GM19324 (cell line): ENCODE data around the gene WFDC12.
"Not testable (repeated sequence)": the region's sequence is repeated elsewhere in the genome, so short reads cannot be mapped to it uniquely, and the experiment has no call there.

Experiments used
- ATAC-seq: cut with Tn5 transposase; IDR thresholded peaks from one replicate; pipeline ENCODE4 v1.9.1; 2021; ENCODE audit warnings: mild to moderate bottlenecking, moderate library complexity; ENCODE audit not compliant: unreplicated experiment, low FRiP score

The WFDC12 gene, protein sequence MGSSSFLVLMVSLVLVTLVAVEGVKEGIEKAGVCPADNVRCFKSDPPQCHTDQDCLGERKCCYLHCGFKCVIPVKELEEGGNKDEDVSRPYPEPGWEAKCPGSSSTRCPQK

GRCh38 chr20:45124365-45124764, at the start of gene WFDC12:
WFDC12 (minus strand) TSS chr20:45124465; CDS start chr20:45124447, 18 bp downstream.
- no peak for ATAC-seq

- ATAC-seq, result no peak
Observed at GRCh38 chr20:45173522-45173921, 49.3 kb upstream of the WFDC12 start.

GRCh38 chr20:45164906-45165305, 40.6 kb upstream of the WFDC12 start:
- no peak for ATAC-seq

GRCh38 chr20:45163083-45163803, 39.0 kb upstream of the WFDC12 start:
- ATAC-seq, result no peak

GRCh38 chr20:45157962-45158361, 33.7 kb upstream of the WFDC12 start:
- ATAC-seq, result no peak

DNA sequence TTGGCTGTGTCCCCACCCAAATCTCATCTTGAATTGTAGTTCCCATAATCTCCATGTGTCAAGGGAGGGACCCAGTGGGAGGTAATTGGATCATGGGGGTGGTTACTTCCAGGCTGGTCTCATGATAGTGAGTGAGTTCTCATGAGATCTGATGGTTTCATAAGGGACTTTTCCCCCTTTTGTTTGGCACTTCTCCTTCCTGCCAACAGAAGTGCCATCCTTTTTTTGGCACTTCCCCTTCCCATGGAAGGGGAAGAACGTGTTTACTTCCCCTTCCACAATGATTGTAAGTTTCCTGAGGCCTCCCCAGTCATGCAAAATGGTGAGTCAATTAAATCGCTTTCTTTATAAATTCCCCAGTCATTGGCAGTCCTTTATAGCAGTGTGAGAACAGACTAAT, 32.4 kb upstream of the WFDC12 start:
- no peak for ATAC-seq

DNA sequence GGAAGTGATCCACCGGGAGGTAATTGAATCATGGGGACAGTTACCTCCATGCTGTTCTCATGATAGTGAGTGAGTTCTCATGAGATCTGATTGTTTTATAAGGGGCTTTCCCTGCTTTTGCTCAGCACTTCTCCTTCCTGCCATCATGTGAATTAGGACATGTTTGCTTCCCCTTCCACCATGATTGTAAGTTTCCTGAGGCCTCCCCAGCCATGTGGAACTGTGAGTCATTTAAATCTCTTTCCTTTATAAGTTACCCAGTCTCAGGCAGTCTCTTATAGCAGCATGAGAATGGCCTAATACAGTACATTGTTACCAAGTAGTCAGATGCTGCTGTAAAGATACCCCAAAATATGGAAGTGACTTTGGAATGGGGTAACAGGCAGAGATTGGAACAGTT, 30.5 kb upstream of the WFDC12 start:
- ATAC-seq, result not testable (repeated sequence)

DNA sequence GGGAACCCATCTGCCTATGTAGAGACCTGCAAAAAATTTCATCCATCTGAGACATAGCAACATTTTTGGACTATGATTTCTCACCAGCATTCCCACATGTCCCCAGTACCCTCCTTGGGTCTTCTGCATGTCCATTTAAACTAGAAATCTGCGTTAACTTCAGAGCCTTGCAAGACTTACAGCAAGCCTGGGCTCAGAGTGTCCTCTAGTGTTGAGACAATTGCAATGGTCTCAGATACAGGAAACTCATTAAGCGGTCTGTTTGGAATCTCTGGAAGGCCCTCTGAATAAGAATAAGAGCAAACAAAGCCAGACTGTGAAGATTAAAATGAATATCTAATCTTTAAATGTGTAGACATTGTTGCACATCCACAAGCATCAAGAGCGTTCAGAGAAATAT, 29.9 kb upstream of the WFDC12 start:
- no peak for ATAC-seq

- no peak for ATAC-seq
Observed at GRCh38 chr20:45153752-45154151, 29.5 kb upstream of the WFDC12 start.

DNA sequence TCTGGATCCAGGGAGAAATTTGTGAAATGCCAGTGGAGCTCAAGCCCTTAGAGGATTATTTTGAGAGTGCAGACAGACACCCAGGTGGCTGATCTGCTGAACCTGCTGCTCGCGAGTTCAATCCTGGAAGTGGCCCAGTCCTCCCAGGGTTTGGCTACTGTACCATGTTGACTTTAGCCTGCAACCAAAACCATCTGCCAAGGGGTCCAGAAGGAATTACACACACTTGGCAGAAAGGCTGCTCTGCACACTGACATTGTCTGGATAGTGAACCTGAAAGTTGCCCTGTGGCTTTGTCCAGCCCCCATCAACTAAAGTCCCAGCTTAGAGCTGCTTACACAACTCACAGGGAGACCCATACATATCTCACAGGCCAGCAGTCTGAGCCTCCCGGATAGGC, 28.9 kb upstream of the WFDC12 start:
- ATAC-seq, result no peak

GRCh38 chr20:45152405-45152804, 28.1 kb upstream of the WFDC12 start:
- ATAC-seq, result no peak

GRCh38 chr20:45149062-45149461, 24.8 kb upstream of the WFDC12 start:
- ATAC-seq, result no peak

GRCh38 chr20:45140836-45141235, 16.6 kb upstream of the WFDC12 start:
- no peak for ATAC-seq

- ATAC-seq, result not testable (repeated sequence)
Observed at GRCh38 chr20:45139733-45140375, 15.6 kb upstream of the WFDC12 start.

DNA sequence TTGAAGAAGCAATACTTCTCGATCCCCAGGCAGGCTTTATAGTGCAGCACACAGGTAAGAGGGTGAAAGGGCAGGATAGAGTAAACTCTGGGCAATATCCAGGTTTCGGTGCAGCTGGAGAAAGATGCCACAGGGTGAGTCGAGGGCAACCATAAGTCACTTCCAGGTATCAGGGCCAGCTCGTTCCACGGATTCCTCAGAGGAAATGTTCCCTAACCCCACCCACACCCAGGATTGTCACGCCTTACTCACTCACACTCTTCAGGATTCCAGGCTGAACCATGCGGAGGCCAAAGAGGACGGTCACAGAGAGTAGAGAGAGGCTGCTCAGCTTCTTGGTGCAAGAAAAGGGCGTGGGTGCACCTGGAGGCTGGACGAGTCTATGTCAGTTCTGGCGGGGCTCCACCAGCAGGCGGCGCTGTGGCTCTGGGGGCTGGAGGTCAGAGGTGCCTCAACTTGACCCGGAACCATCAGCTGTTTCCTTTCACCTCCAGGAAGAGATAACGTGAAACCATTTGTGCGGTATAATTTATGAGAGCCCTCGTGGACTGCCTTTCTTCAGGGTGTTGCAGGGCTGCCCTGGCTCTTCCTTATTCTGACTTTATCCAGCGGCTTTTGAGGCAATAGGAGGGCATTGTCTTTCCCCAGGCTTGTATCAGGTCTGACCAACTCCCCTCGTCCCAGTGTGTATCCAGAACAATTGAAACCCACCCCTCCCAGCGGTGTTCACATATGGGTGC, 14.5 kb upstream of the WFDC12 start:
- ATAC-seq, result no peak

GRCh38 chr20:45136911-45137310, 12.6 kb upstream of the WFDC12 start:
- no peak for ATAC-seq

DNA sequence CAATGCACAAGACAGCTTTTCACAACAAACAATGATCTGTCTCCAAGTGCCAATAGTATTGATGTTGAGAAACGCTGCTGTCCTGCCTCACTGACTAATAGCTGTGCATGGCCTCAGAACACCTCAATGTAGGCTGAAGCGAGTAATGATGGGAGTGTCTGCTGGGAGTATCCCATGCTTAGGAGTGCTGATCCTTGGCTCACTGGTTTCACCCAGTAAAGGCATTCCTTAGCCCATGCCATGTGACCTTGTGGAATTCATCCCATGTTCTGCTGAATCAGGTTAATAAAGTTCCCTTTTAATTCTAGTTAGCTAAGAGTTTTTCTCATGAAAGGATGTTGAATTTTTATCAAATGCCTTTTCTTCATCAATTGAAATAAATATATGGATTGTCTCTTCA, 3.8 kb upstream of the WFDC12 start:
- ATAC-seq, result no peak

DNA sequence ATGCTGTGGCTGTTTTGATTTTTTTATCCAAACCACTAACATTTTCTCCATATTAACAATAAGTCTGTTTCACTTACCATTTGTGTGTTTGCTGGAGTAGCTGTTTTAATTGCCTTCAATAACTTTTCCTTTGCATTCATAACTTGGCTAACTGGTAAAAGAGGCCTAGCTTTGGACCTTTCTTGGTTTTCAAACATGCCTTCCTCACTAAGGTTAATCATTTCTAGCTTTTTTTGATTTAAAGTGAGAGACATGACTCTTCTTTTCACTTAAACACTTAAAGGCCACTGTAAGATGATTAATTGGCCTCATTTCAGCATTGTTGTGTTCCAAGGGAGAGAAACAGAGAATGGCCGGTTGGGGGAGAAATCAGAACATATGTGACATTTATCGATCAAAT, 2.9 kb downstream of the WFDC12 start:
- no peak for ATAC-seq

DNA sequence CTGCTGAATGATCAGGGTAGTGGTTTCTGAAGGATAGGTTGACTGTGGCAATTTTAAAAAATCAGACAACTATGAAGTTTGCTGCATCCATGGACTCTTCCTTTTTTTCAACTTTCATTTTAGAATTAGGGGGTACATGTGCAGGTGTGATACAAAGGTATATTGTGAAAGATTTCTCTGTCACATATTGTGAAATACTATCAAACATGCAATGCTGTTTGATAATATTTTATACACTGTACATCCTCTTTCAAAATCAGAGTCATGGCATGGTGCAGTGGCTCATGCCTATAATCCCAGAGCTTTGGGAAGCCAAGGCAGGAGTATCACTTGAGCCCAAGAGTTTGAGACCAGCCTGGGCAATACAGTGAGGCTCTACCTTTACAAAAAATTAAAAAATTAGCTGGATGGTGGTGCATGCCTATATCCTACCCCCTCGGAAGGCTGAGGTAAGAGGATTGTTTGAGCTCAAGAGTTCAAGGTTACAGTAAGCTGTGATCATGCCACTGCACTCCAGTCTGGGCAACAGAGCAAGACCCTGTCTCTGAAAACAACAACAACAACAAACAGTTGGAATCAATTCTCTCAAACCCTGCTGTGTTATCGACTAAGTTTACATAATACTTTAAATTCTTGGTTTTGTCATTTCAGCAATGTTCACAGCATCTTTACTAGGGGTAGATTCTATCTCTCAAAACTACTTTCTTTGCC, 4.6 kb downstream of the WFDC12 start:
- ATAC-seq, result no peak

DNA sequence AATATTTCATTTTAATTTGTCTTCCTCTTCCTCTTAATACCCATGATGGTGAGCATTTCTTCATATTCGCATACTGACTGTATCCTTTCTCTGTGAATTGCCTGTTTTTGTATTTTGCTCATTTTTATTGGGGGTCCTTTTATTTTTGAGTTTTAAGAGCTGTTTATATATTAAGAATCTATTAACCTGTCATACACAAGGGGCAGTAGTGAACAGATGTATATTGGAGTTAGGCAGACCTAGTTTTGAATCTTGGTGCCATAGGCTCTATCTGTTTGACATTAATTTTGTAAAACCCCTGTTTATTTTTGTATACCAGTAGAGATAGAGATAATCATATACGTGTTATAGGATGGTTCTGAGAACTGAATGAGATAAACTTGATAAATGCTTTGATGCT, 6.2 kb downstream of the WFDC12 start:
- no peak for ATAC-seq

- ATAC-seq, result no peak
Observed at GRCh38 chr20:45117581-45117980, 6.7 kb downstream of the WFDC12 start.
